ENCODE data around the gene MYL5.
"Not testable (repeated sequence)": the region's sequence is repeated elsewhere in the genome, so short reads cannot be mapped to it uniquely, and the experiment has no call there.

The MYL5 gene

DNA sequence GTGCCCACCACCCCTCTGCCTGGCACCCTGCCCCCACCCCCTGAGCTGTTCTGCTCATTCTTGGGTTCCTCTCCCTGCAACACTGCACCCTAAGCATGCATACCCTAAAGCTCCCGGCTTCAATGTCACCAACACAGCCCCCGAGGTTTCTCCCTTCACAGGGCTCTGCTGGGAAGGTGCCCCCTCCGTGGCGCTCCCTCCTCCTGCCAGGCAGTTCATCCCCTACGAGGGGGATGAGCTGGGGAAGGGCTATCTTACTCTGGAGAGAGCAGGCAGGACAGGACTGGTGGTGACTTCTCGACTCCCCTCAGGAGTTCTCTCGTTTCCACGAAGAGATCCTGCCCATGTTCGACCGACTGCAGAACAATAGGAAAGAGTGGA, 6.8 kb upstream of the MYL5 start:
- DNase-seq (ENCODE audit: low read depth) = no peak
- no peak overlapping the region for H3K4me3 ChIP-seq (ENCODE audit: low read depth, low read length)

DNA sequence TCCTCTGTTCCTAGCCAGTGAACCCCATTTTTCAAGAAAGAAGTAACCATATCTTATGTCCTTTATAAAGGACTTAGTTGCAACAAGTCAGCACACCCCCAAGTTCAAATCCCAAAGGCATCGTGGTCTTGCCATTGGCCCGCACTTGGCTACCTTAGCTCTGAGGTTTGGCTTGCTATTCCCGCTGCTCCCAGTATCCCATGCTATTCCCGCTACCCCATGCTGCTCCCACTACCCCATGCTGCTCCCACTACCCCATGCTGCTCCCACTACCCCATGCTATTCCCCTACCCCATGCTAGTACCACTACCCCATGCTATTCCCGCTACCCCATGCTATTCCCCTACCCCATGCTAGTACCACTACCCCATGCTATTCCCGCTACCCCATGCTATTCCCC, 6.1 kb upstream of the MYL5 start:
- not testable (repeated sequence) for DNase-seq (ENCODE audit: low read depth); H3K4me3 ChIP-seq (ENCODE audit: low read depth, low read length)

More for the DNA sequence above, 6.8 kb upstream of the MYL5 start:
- TF ChIP-seq, protein P1, sequence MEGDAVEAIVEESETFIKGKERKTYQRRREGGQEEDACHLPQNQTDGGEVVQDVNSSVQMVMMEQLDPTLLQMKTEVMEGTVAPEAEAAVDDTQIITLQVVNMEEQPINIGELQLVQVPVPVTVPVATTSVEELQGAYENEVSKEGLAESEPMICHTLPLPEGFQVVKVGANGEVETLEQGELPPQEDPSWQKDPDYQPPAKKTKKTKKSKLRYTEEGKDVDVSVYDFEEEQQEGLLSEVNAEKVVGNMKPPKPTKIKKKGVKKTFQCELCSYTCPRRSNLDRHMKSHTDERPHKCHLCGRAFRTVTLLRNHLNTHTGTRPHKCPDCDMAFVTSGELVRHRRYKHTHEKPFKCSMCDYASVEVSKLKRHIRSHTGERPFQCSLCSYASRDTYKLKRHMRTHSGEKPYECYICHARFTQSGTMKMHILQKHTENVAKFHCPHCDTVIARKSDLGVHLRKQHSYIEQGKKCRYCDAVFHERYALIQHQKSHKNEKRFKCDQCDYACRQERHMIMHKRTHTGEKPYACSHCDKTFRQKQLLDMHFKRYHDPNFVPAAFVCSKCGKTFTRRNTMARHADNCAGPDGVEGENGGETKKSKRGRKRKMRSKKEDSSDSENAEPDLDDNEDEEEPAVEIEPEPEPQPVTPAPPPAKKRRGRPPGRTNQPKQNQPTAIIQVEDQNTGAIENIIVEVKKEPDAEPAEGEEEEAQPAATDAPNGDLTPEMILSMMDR (IDR thresholded peaks at IDR 0.05; ENCODE audit: control insufficient read depth, extremely low read depth, insufficient read depth) = no peak

DNA sequence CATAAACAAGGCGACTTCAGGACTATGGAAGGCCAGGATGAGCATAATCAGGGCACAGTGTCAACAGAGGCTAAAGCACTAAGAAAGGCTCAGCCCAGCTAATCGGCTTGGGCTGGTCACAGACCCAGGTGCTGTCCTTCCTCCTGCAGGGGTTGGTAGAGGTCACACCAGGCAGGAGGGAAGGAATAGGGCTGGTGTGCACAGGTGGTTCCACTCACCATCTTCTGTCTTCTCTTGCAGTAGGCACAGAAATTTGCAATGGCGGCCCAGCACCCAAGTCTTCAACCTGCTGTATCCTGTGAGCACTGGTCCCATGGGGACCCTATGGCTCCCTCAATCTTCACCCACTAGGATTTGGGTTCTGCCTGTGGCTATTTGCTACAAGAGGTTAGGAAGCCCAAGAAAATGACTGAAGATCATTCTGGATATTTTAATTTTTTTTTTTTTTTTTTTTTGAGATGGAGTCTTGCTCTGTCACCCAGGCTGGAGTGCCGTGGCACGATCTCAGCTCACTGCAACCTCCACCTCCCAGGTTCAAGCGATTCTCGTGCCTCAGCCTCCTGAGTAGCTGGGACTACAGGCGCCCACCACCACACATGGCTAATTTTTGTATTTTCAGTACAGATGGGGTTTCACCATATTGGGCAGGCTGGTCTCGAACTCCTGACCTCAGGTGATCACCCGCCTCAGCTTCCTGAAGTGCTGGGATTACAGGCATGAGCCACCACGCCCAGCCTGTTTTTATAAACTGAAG, 4.4 kb upstream of the MYL5 start:
- not testable (repeated sequence) for H3K4me3 ChIP-seq (ENCODE audit: low read depth, low read length); DNase-seq (ENCODE audit: low read depth)

GRCh38 chr4:671769-672168, 2.6 kb upstream of the MYL5 start:
- no peak for DNase-seq (ENCODE audit: low read depth)
- H3K4me3 ChIP-seq (ENCODE audit: low read depth, low read length) = no peak overlapping the region
- TF ChIP-seq, protein P1 (IDR thresholded peaks at IDR 0.05; ENCODE audit: control insufficient read depth, extremely low read depth, insufficient read depth) = no peak

- TF ChIP-seq, protein P1 (IDR thresholded peaks at IDR 0.05; ENCODE audit: control insufficient read depth, extremely low read depth, insufficient read depth) = no peak
- DNase-seq (ENCODE audit: low read depth) = no peak
- peak overlapping the region; percentile 94 for H3K4me3 ChIP-seq (ENCODE audit: low read depth, low read length)
Observed at GRCh38 chr4:673349-674091, 822 bp upstream of the MYL5 start.

DNA sequence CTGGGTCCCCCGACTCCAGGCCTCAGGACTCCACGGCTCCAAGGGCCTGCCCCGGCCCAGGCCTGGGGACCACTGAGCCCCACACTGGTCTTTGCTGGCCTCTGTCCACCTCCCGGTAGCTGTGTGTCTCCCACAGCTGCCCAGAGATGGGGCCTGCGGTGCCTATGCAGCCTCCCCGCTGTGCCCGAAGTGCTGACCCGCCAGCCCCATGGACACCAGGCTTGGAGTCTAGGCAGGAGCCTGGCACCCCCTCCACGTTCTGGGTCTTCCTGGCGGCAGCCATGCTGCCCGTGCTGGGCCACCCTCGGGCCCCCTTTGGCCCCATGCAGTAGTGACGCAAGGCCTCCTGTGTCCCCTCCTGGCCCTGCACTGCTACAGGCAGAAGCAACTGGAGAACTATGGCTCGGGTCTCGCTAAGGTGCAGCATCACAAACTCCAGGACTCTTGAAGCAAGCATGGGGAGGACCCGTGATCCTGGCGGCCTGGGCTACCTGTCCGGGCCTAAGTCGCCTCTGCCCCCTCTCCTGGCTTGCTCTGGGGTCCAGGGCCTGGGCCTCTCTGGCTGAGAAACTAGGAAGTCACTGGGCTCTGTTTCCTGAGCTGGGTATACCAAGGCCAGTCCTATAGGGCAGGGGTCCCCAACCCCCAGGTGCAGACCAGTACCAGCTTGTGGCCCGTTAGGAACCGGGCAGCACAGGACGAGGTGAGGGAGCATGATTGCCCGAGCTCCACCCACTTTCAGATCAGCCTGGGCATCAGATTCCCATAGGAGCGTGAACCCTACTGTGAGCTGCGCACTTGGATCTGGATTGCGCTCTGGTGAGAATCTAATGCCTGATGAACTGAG, 917 bp downstream of the MYL5 start:
- DNase-seq (ENCODE audit: low read depth) = no peak
- peak overlapping the region; percentile 94 for H3K4me3 ChIP-seq (ENCODE audit: low read depth, low read length)
- TF ChIP-seq, protein P1 (IDR thresholded peaks at IDR 0.05; ENCODE audit: control insufficient read depth, extremely low read depth, insufficient read depth) = no peak

GRCh38 chr4:675980-676870, 1.9 kb downstream of the MYL5 start:
- TF ChIP-seq, protein P1 (IDR thresholded peaks at IDR 0.05; ENCODE audit: control insufficient read depth, extremely low read depth, insufficient read depth) = no peak
- no peak overlapping the region; the same call in 1 of the 2 replicates for H3K4me3 ChIP-seq (ENCODE audit: low read depth, low read length)
- DNase-seq (ENCODE audit: low read depth) = no peak

All from LNCaP clone FGC (cell line).